ENCODE measurements around the gene CCDC14.
"Not testable (repeated sequence)": the region's sequence is repeated elsewhere in the genome, so short reads cannot be mapped to it uniquely, and the experiment has no call there.

The CCDC14 gene

GRCh38 chr3:123960781-123961507, at the start of gene CCDC14:
Gene CCDC14, minus strand, starts transcription at chr3:123961229. Its CDS starts 56 bp downstream, at chr3:123961173.
- peak; percentile 80 for DNase-seq

DNA sequence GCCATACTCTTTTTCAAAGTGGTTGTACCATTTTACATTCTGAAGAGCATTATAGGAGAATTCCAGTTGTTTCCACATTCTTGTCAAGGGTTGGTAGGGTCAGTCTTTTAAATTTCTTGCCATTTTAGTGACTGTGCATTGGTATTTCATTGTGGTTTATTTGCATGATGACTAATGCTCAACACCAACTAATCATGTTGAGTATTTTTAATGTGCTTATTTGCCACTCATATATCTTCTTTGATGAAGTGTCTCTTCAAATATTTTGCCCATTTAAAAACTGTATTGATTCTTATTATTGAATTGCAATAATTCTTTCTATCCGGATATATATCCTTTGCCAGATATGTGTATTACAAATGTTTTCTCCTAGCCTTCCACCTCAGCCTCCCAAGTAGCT, 47.3 kb upstream of the CCDC14 start:
- not testable (repeated sequence) for DNase-seq

GRCh38 chr3:124007186-124007585, 46.2 kb upstream of the CCDC14 start:
- no peak for DNase-seq

- not testable (repeated sequence) for DNase-seq
Observed at GRCh38 chr3:124002405-124003079, 41.5 kb upstream of the CCDC14 start.

DNA sequence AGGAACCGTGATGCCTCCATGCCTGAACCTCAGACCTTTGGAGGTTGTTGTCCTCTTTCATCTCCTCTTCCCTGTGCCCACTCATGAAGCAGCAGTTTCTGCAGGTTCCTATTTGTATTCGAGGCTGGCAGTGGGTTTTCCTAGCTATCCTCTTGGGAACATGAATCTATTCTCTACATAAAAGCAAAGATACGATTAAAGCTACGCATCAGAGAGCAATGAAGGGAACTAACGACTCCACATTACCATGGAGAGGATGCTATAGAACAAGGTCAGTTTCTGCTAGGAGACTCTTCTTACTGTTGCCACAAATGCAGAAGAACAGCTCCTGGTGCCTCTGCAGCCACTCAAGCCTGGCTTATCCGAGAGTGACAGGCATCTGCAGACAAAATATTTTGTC, 40.3 kb upstream of the CCDC14 start:
- DNase-seq = not testable (repeated sequence)

- DNase-seq = no peak
Observed at GRCh38 chr3:123997543-123997942, 36.5 kb upstream of the CCDC14 start.

DNA sequence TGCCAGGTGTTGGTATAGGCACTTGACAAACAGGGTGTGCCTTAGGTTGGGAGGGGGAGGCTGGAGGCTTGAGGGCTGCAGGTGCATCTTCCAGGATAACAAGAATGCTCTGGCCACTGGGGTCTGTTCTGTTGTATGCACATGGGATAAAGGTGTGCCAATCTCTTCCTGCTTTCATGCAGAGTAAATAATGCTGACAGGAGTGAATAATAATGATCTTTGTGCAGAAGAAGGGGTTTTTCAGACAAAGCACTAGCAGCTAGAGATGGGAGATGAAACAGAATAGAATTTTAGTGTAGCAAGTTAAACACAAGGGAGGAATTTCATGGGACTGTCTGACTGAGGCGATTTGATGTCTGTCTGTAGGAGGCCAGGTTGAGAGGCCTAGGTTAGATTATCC, 32.8 kb upstream of the CCDC14 start:
- no peak for DNase-seq

DNA sequence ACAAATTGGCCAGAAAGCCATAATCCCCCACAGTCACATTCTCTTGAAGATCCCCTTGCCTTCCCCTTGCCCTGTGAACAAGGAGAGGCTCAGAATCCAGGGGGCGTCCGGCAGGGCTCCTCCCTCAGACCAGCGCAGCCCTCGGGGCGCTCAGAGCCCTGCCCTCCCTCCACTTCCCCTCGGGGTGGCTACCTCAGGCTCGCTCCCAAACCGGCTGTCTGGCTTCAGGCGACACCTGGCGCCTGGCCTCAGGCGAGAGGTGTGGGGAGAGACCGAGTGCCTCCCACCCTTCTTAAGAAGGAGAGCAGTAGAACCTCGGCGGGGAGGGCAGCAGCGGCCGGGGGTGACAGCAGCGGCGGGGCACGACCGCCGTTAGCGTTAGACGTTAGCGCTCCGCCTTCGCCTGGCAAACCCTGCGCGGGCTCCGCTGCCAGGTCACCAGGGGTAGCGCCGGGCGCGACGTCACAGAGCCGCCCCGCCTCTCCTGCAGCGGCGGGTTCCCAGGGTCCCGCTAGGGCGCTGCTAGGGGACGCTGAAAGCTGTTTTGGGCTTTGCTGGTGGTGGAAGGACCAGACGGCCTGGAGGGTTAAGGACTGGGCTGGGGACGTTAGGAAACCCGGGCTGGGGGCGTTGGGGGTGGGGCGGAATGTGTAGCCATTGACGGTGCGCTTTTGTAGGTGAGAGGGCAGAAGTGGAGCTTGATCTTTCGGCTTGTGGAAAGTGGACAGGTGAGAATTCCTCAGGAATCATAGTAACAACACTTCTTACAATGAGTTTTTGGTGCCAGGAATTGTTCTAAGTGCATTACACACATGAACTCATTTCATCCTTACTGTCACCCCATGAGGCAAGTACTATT, 30.9 kb upstream of the CCDC14 start, which contains the start of gene ROPN1:
TSS of gene ROPN1 (minus strand) at position 395 of the 859 bp plus-strand sequence. CDS start 11,643 bp downstream, outside the sequence.
- DNase-seq = not testable (repeated sequence)

DNA sequence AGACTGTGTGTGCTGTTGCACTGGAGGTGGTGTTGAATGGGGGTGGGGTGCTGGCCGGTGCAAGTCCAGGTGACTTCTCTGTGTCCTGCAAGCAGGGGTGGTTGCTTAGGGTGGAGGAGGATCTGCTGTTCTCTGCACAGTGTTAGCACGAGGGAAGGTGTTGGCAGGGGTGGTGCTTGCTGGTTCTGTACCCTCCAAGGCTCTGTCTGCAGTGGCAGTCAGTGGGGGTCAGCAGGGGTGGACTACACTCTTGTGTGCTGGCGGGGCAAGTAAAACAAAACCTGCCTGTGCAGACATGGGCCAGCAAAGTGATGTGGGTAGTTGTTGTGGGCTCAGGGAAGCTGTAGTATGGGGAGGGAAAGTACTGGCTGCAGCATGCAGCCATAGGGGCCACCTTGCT, 25.4 kb upstream of the CCDC14 start:
- no peak for DNase-seq

GRCh38 chr3:123984957-123985356, 23.9 kb upstream of the CCDC14 start:
- DNase-seq = no peak

DNA sequence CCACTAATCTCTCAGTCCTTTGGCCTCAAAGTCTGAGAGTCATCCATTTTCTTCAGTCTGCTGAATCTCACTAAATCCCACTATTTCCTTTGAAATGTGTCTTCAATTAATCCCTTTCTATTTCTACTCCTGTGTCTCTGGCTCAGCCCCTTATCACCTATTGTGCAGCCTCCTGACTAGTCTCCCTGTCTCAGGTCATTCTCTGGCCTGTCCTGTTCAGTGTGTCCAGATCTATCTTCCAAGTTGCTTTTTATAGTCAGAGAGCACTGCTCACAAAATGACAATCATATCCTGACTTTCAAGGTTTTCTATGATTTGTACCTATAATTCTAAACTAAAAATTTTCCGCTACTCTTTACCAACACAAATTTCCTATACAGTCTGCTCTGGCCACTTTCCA, 23.3 kb upstream of the CCDC14 start:
- no peak for DNase-seq

- not testable (repeated sequence) for DNase-seq
Observed at GRCh38 chr3:123981317-123981716, 20.3 kb upstream of the CCDC14 start.

DNA sequence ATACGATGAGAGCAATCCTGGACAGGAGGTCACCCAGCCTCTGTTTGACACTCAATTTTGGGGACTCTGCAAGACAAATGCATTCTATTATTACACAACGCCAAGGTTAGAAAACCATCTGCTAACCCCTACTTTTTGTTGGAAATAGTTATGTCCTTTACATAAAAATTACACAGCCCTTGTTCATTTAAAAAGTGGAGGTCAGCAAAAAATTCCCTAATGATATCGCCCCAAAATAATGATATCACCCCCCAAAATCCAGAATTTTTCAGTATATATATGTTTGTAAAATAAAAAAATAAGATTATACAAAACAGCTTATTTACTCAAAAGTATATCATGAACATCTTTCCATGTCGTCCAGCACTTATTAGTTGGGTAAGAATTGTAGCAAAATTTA, 19.5 kb upstream of the CCDC14 start:
- DNase-seq = no peak

DNA sequence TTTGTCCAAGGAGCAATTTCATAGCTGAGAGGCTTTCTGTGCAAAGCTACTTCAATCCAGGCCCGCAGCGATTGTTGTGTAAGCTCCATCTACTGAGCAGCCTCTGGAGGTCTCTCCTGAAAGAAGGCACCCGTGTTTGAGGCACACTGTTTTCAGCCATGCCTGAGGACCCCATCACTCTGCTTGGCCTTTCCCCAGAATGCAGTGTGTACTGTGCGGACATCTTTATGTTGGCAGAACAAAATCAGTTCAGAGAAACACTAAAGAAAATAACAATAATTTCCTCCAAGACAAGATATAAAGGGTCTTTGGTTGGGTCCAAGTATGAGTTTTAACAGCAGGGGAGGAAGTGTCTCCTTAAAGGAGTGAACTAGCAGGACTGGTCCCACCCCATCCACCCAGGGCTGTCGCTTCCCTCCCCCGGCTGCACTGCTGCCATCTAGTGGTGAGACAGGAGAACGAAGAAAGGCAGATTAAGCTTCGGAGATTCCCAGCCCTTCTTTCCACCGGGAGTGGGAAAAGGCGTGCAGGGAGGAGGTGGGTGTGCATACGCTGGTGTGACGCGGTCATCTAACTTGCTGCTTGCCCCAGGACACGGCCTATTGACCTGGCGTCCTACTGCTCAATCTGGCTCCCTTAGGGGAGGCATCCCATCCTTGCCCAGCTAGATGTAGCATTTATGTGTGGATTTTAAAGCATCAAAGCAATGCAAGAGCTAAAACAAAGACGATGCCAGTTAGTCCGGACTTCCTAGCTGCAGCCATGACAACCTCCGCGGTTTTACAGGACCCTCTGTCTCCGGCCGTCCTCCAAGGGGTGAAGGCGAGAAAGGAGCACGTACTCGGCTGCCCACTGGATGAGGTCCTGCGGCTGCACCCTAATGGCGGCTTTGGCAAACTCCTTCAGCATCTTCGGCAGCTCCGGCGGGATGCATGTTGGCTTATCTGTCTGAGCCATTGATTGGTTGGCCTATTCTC, 18.8 kb upstream of the CCDC14 start:
- DNase-seq = not testable (repeated sequence)

GRCh38 chr3:123976904-123977303, 15.9 kb upstream of the CCDC14 start:
- DNase-seq = not testable (repeated sequence)

GRCh38 chr3:123976181-123976898, 15.3 kb upstream of the CCDC14 start:
- not testable (repeated sequence) for DNase-seq

DNA sequence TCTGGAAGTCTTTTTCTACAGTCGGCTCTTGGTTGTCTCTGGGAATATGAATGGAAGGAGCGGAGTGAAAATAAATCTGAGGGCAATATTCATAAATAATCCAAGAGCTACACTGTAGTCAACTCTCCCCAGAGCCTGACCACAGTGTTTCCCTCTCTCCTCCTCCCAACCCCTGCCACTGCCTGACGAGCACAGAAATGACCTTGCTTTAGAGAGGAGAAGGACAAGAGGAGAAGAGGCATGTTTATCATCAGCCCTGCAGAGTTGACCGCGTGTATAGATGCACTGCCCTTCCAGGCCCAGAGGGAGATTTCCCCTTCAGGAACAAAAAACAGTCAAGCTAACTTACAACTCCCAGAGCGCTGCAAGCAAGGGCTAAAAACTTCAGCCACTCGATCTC, 14.0 kb upstream of the CCDC14 start:
- DNase-seq = not testable (repeated sequence)

GRCh38 chr3:123971406-123971805, 10.4 kb upstream of the CCDC14 start:
- no peak for DNase-seq

- DNase-seq = not testable (repeated sequence)
Observed at GRCh38 chr3:123967260-123967659, 6.2 kb upstream of the CCDC14 start.

- not testable (repeated sequence) for DNase-seq
Observed at GRCh38 chr3:123966799-123967198, 5.8 kb upstream of the CCDC14 start.

GRCh38 chr3:123964793-123965192, 3.8 kb upstream of the CCDC14 start:
- not testable (repeated sequence) for DNase-seq
